Measurements from ENCODE around the gene PRKAR1B.
A peak's percentile ranks its signal among the peaks of the same experiment; 100 is the strongest.
"Not testable (repeated sequence)": the region's sequence is repeated elsewhere in the genome, so short reads cannot be mapped to it uniquely, and the experiment has no call there.

The PRKAR1B gene

GRCh38 chr7:641269-641671 lies 85.8 kb downstream of the PRKAR1B start:
- DNase-seq = no peak

- no peak for DNase-seq
These were observed 88.6 kb downstream of the PRKAR1B start for GRCh38 chr7:638256-639011.

- no peak for DNase-seq
These were observed 89.3 kb downstream of the PRKAR1B start for GRCh38 chr7:637826-638225.

- DNase-seq = peak; percentile 6
These were observed 90.7 kb downstream of the PRKAR1B start for GRCh38 chr7:636396-636795.

GRCh38 chr7:635687-636382 lies 91.2 kb downstream of the PRKAR1B start:
- DNase-seq = not testable (repeated sequence)

GRCh38 chr7:635227-635626 lies 91.9 kb downstream of the PRKAR1B start:
- no peak for DNase-seq

GRCh38 chr7:633381-634018 lies 93.6 kb downstream of the PRKAR1B start:
- DNase-seq = no peak

GRCh38 chr7:632831-633210 lies 94.3 kb downstream of the PRKAR1B start:
- no peak for DNase-seq

GRCh38 chr7:631964-632830 lies 94.9 kb downstream of the PRKAR1B start:
- DNase-seq = no peak

- no peak for DNase-seq
These were observed 95.8 kb downstream of the PRKAR1B start for GRCh38 chr7:631291-631711.

GRCh38 chr7:630539-630938 lies 96.5 kb downstream of the PRKAR1B start:
- no peak for DNase-seq

- DNase-seq = no peak
These were observed 97.0 kb downstream of the PRKAR1B start for GRCh38 chr7:630111-630511.

- no peak for DNase-seq
These were observed 98.3 kb downstream of the PRKAR1B start for GRCh38 chr7:628826-629225.

- no peak for DNase-seq
These were observed 98.7 kb downstream of the PRKAR1B start for GRCh38 chr7:628402-628763.

GRCh38 chr7:627661-628401 lies 99.2 kb downstream of the PRKAR1B start:
- no peak for DNase-seq

- no peak for DNase-seq
These were observed 101.6 kb downstream of the PRKAR1B start for GRCh38 chr7:625376-625971.

GRCh38 chr7:623464-623863 lies 103.6 kb downstream of the PRKAR1B start:
- no peak for DNase-seq

GRCh38 chr7:621572-622285 lies 105.4 kb downstream of the PRKAR1B start:
- DNase-seq = no peak

GRCh38 chr7:620885-621284 lies 106.2 kb downstream of the PRKAR1B start:
- DNase-seq = no peak

GRCh38 chr7:620056-620455 lies 107.0 kb downstream of the PRKAR1B start:
- DNase-seq = peak; percentile 48

- DNase-seq = no peak
These were observed 107.7 kb downstream of the PRKAR1B start for GRCh38 chr7:619368-619840.

All from fibroblast of upper back skin (primary cell).